NB4 (cell line): ENCODE results near the gene KITLG.

Experiments
- CTCF ChIP-seq: IDR thresholded peaks from one replicate; pipeline ENCODE4 v1.5.1; 2012; ENCODE audit warnings: low read depth, low read length
- TF ChIP-seq, protein P1 (sequence below): IDR thresholded peaks from 2 replicates; pipeline ENCODE4 v1.6.1; 2011; ENCODE audit warnings: low read depth, low read length

- TF ChIP-seq CTCF, result no peak
- TF ChIP-seq, protein P1, sequence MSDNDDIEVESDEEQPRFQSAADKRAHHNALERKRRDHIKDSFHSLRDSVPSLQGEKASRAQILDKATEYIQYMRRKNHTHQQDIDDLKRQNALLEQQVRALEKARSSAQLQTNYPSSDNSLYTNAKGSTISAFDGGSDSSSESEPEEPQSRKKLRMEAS, result no peak
Observed at GRCh38 chr12:88558340-88558867, 21.9 kb downstream of the KITLG start.
